COLO668 (cell line): ENCODE data around the gene ITPR3.
A peak's percentile ranks its signal among the peaks of the same experiment; 100 is the strongest.

ENCODE experiments used
- DNase-seq: peaks from one replicate; lab custom pipeline; 2025; ENCODE audit not compliant: unreplicated experiment; lab: John Stamatoyannopoulos, UW

The ITPR3 gene

GRCh38 chr6:33727932-33728331 lies 106.8 kb downstream of the ITPR3 start:
- DNase-seq = no peak

GRCh38 chr6:33728438-33728837 lies 107.3 kb downstream of the ITPR3 start:
- no peak for DNase-seq

GRCh38 chr6:33729059-33729458 lies 107.9 kb downstream of the ITPR3 start:
- DNase-seq = no peak

- DNase-seq = no peak
These were observed 109.5 kb downstream of the ITPR3 start for GRCh38 chr6:33730611-33731010.

GRCh38 chr6:33731035-33731434 lies 109.9 kb downstream of the ITPR3 start:
- no peak for DNase-seq

- DNase-seq = no peak
These were observed 110.7 kb downstream of the ITPR3 start for GRCh38 chr6:33731751-33732282.

- no peak for DNase-seq
These were observed 111.3 kb downstream of the ITPR3 start for GRCh38 chr6:33732385-33732784.

- no peak for DNase-seq
These were observed 111.9 kb downstream of the ITPR3 start for GRCh38 chr6:33732817-33733708.

- no peak for DNase-seq
These were observed 112.5 kb downstream of the ITPR3 start for GRCh38 chr6:33733709-33734007.

GRCh38 chr6:33735216-33735615 lies 114.1 kb downstream of the ITPR3 start:
- DNase-seq = no peak

GRCh38 chr6:33737267-33738026 lies 116.3 kb downstream of the ITPR3 start:
- DNase-seq = no peak

- no peak for DNase-seq
These were observed 117.0 kb downstream of the ITPR3 start for GRCh38 chr6:33738153-33738552.

- no peak for DNase-seq
These were observed 117.8 kb downstream of the ITPR3 start for GRCh38 chr6:33738879-33739278.

- DNase-seq = no peak
These were observed 118.4 kb downstream of the ITPR3 start for GRCh38 chr6:33739571-33739970.

GRCh38 chr6:33740204-33740608 lies 119.1 kb downstream of the ITPR3 start:
- no peak for DNase-seq

- DNase-seq = no peak
These were observed 119.7 kb downstream of the ITPR3 start for GRCh38 chr6:33740794-33741193.

- DNase-seq = no peak
These were observed 121.0 kb downstream of the ITPR3 start for GRCh38 chr6:33742092-33742491.

- no peak for DNase-seq
These were observed 121.7 kb downstream of the ITPR3 start for GRCh38 chr6:33742837-33743236.

- peak; percentile 89 for DNase-seq
These were observed 123.1 kb downstream of the ITPR3 start for GRCh38 chr6:33744001-33744848.

GRCh38 chr6:33744895-33745546 lies 123.9 kb downstream of the ITPR3 start:
- peak; percentile 66 for DNase-seq

GRCh38 chr6:33745548-33745947 lies 124.4 kb downstream of the ITPR3 start:
- peak; percentile 7 for DNase-seq
